H1 (cell line): ENCODE measurements around the gene PNPLA1. TPM values are rescaled to one million over a fixed set of nuclear protein-coding genes. Genes with fewer than 3 reads are reported as not detected.
A peak's percentile ranks its signal among the peaks of the same experiment; 100 is the strongest.

Source experiments
- CTCF ChIA-PET: fragments of 300-600 bp; sonication (Branson Sonifier 250); formaldehyde crosslinking; loops from one replicate; lab custom pipeline; 2021; ENCODE audit not compliant: partially characterized antibody; lab: Charles Lee
- POLR2A ChIA-PET: fragments of 300-600 bp; sonication (Branson Sonifier 250); formaldehyde crosslinking; loops from one replicate; lab custom pipeline; 2021; ENCODE audit warnings: inconsistent platforms; ENCODE audit not compliant: partially characterized antibody; lab: Charles Lee
- DNase-seq, 2 experiments: peaks; one replicate each; pipeline versions ENCODE4 v3.0.0 to v3.0.0-alpha.2; 2010 to 2022; ENCODE audit warnings: low spot score in 2 of 2, low read depth in 1 of 2, mixed read lengths in 1 of 2
- FAIRE-seq: peaks from 2 replicates; lab custom pipeline; 2011; peaks lifted over from hg19 to GRCh38; lab: Jason Lieb, UNC
- H2AFZ ChIP-seq: 2 replicates; pipeline ENCODE4 v1.8.1; 2012; ENCODE audit warnings: low read length, inconsistent platforms
- H2AK5ac ChIP-seq: 2 replicates; pipeline ENCODE4 v1.6.1; 2013; ENCODE audit warnings: low read depth, low read length
- H2BK120ac ChIP-seq: replicated peaks from 2 replicates; pipeline ENCODE3; 2013; ENCODE audit warnings: low read depth, low read length, inconsistent platforms
- H2BK12ac ChIP-seq: 2 replicates; pipeline ENCODE4 v1.6.1; 2013; ENCODE audit warnings: low read depth, low read length
- H2BK15ac ChIP-seq: 2 replicates; pipeline ENCODE4 v1.6.1; 2013; ENCODE audit warnings: low read length
- H2BK20ac ChIP-seq: 2 replicates; pipeline ENCODE4 v1.6.1; 2013; ENCODE audit warnings: low read length
- H2BK5ac ChIP-seq: 2 replicates; pipeline ENCODE4 v1.6.1; 2013; ENCODE audit warnings: low read depth, low read length
- H3K14ac ChIP-seq: 2 replicates; pipeline ENCODE4 v1.6.1; 2013; ENCODE audit warnings: inconsistent platforms; ENCODE audit not compliant: insufficient read length
- H3K18ac ChIP-seq: 2 replicates; pipeline ENCODE4 v1.6.1; 2013; ENCODE audit warnings: low read length; ENCODE audit errors: extremely low read depth
- H3K23ac ChIP-seq: 2 replicates; pipeline ENCODE4 v1.6.1; 2013; ENCODE audit warnings: inconsistent platforms; ENCODE audit not compliant: insufficient read length
- H3K23me2 ChIP-seq: 2 replicates; pipeline ENCODE4 v1.6.1; 2013; ENCODE audit warnings: low read depth, low read length
- H3K27ac ChIP-seq: 2 replicates; pipeline ENCODE4 v1.6.1; 2011; ENCODE audit warnings: low read depth, low read length, inconsistent platforms
- H3K27me3 ChIP-seq, 4 experiments: replicated peaks in 1 of 4; 1 replicate in 1 of 4; 2 replicates in 3 of 4; pipeline versions ENCODE4 v1.6.1 to v1.8.1; 2011 to 2013; ENCODE audit warnings: low read length in 3 of 4, mild to moderate bottlenecking in 3 of 4, inconsistent platforms in 2 of 4, mixed read lengths in 2 of 4, moderate library complexity in 1 of 4; ENCODE audit not compliant: control insufficient read depth in 3 of 4, insufficient read depth in 3 of 4; ENCODE audit errors: extremely low read depth in 1 of 4
- H3K36me3 ChIP-seq, 4 experiments: 2 replicates each; pipeline versions ENCODE4 v1.6.1 to v1.8.1; 2011 to 2013; ENCODE audit warnings: mild to moderate bottlenecking in 4 of 4, low read length in 3 of 4, moderate library complexity in 2 of 4, control low read depth in 1 of 4, inconsistent platforms in 1 of 4; ENCODE audit not compliant: insufficient read depth in 4 of 4, control insufficient read depth in 2 of 4
- H3K4ac ChIP-seq: replicated peaks from 2 replicates; pipeline ENCODE3; 2013; ENCODE audit warnings: low read length, low read depth, mixed read lengths, inconsistent platforms; ENCODE audit not compliant: insufficient read length
- H3K4me1 ChIP-seq, 4 experiments: replicated peaks in 1 of 4; 1 replicate in 1 of 4; 2 replicates in 3 of 4; pipeline versions ENCODE4 v1.6.1 to v1.8.1; 2011 to 2013; ENCODE audit warnings: low read length in 3 of 4, inconsistent platforms in 2 of 4, mixed read lengths in 1 of 4; ENCODE audit not compliant: insufficient read depth in 4 of 4, control insufficient read depth in 3 of 4
- H3K4me2 ChIP-seq, 2 experiments: 2 replicates each; pipeline versions ENCODE4 v1.6.1 to v1.8.1; 2011 to 2013; ENCODE audit warnings: low read depth in 2 of 2, low read length in 2 of 2, control low read depth in 1 of 2, inconsistent platforms in 1 of 2, mild to moderate bottlenecking in 1 of 2; ENCODE audit not compliant: insufficient read depth in 1 of 2
- H3K4me3 ChIP-seq, 4 experiments: fragments of 200-600, 300-600 bp in 1 of 4; sonication (generic), shearing (Covaris generic), sonication (Bioruptor Twin) in 1 of 4; 2 replicates each; pipeline versions ENCODE4 v1.5.1 to v1.8.1; 2011 to 2016; ENCODE audit warnings: low read length in 4 of 4, low read depth in 3 of 4, control low read depth in 2 of 4, inconsistent platforms in 2 of 4, mild to moderate bottlenecking in 2 of 4, mixed read lengths in 1 of 4, moderate library complexity in 1 of 4; ENCODE audit not compliant: insufficient read depth in 2 of 4; ENCODE audit errors: extremely low read depth in 1 of 4
- H3K56ac ChIP-seq: replicated peaks from 2 replicates; pipeline ENCODE3; 2013; ENCODE audit warnings: low read depth, mild to moderate bottlenecking, mixed read lengths, low read length, inconsistent platforms; ENCODE audit not compliant: insufficient read length
- H3K79me1 ChIP-seq: 2 replicates; pipeline ENCODE4 v1.6.1; 2013; ENCODE audit warnings: low read depth, low read length, control low read depth
- H3K79me2 ChIP-seq, 2 experiments: 2 replicates each; pipeline versions ENCODE4 v1.6.1 to v1.8.1; 2012 to 2013; ENCODE audit warnings: low read length in 2 of 2, mild to moderate bottlenecking in 2 of 2, inconsistent platforms in 1 of 2; ENCODE audit not compliant: insufficient read depth in 2 of 2, control insufficient read depth in 1 of 2
- H3K9ac ChIP-seq, 4 experiments: replicated peaks in 1 of 4; 1 replicate in 1 of 4; 2 replicates in 3 of 4; pipeline versions ENCODE4 v1.6.1 to v1.8.1; 2011 to 2013; ENCODE audit warnings: low read depth in 3 of 4, low read length in 3 of 4, control low read depth in 2 of 4, mild to moderate bottlenecking in 2 of 4, moderate library complexity in 2 of 4, inconsistent platforms in 1 of 4; ENCODE audit errors: extremely low read depth in 1 of 4
- H3K9me3 ChIP-seq, 2 experiments: 2 replicates each; pipeline versions ENCODE4 v1.6.1 to v1.8.1; 2012 to 2013; ENCODE audit warnings: mild to moderate bottlenecking in 2 of 2, moderate library complexity in 2 of 2, control low read depth in 1 of 2, inconsistent platforms in 1 of 2, low read depth in 1 of 2, low read length in 1 of 2, mixed read lengths in 1 of 2; ENCODE audit not compliant: insufficient read depth in 2 of 2
- H4K20me1 ChIP-seq, 2 experiments: replicated peaks in 1 of 2; 2 replicates each; pipeline versions ENCODE3 to v1.8.1; 2011 to 2013; ENCODE audit warnings: inconsistent platforms in 2 of 2, low read length in 2 of 2, mild to moderate bottlenecking in 1 of 2; ENCODE audit not compliant: insufficient read depth in 2 of 2, control insufficient read depth in 1 of 2
- H4K5ac ChIP-seq: 2 replicates; pipeline ENCODE4 v1.6.1; 2013; ENCODE audit warnings: low read length, low read depth, mixed read lengths, inconsistent platforms; ENCODE audit not compliant: insufficient read length
- H4K8ac ChIP-seq: 2 replicates; pipeline ENCODE4 v1.8.0; 2013; ENCODE audit warnings: mild to moderate bottlenecking, moderate library complexity, low read length, inconsistent platforms; ENCODE audit not compliant: insufficient read depth; ENCODE audit errors: extremely low read depth
- H4K91ac ChIP-seq: replicated peaks from 2 replicates; pipeline ENCODE3; 2013; ENCODE audit warnings: low read length, mixed read lengths, inconsistent platforms; ENCODE audit not compliant: insufficient read length
- JUN ChIP-seq: IDR thresholded peaks from 2 replicates; pipeline ENCODE4 v1.6.1; 2011; ENCODE audit warnings: low read depth, mild to moderate bottlenecking, improper control_type of control experiment, low read length
- KDM5A ChIP-seq: fragments of 200-600 bp; IDR thresholded peaks from 2 replicates; pipeline ENCODE4 v1.7.1; 2012; ENCODE audit warnings: mild to moderate bottlenecking, low read length, inconsistent platforms, mixed read lengths
- MAFK ChIP-seq: IDR thresholded peaks from 2 replicates; pipeline ENCODE4 v1.6.1; 2012; ENCODE audit warnings: low read depth, mild to moderate bottlenecking, improper control_type of control experiment, low read length
- NRF1 ChIP-seq: IDR thresholded peaks from 2 replicates; pipeline ENCODE4 v1.6.1; 2011; ENCODE audit warnings: mild to moderate bottlenecking, low read depth, low read length, improper control_type of control experiment
- PHF8 ChIP-seq: fragments of 200-600 bp; sonication (generic); conservative IDR thresholded peaks from 2 replicates; pipeline ENCODE4 v1.7.1; 2012; ENCODE audit warnings: low read depth, mild to moderate bottlenecking, inconsistent platforms, low read length, moderate library complexity
- RFX5 ChIP-seq: IDR thresholded peaks from 2 replicates; pipeline ENCODE4 v1.6.1; 2011; ENCODE audit warnings: low read depth, low read length, improper control_type of control experiment, borderline replicate concordance
- WGBS, 2 experiments: shearing (Covaris generic) in 1 of 2; methylation state at CpG; one replicate each; pipeline versions ENCODE4 v1.1.6 to v1.1.7; 2013 to 2015; ENCODE audit warnings: low lambda C conversion rate in 2 of 2, mixed read lengths in 2 of 2, inconsistent platforms in 1 of 2, low coverage in 1 of 2, missing lambda C conversion rate in 1 of 2; ENCODE audit not compliant: insufficient replicate concordance in 2 of 2, insufficient coverage in 1 of 2, insufficient read length in 1 of 2; ENCODE audit errors: extremely low coverage in 1 of 2, missing lambda C conversion rate in 1 of 2; 5-methylcytosine and 5-hydroxymethylcytosine counted together
- polyA plus RNA-seq, 7 experiments: library from polyadenylated mRNA; depleted of rRNA in 3 of 7; stranded (reverse) in 5 of 7; unstranded in 2 of 7; fragments of >200 nt in 5 of 7; fragments of 200-250 nt in 2 of 7; gene quantifications; 1 replicate in 5 of 7; 2 replicates in 1 of 7; 4 replicates in 1 of 7; pipeline versions ENCODE4 v1.2.1 to v1.2.3, GENCODE V29; 2011 to 2013; ENCODE audit warnings: missing spikeins in 2 of 7, mixed read lengths in 2 of 7
- total RNA-seq: library from RNA; stranded (reverse); fragmentation: NEBNext Ultra II Directional; extraction: Animal tissue kit (Norgen Biotek cat#: 25700); gene quantifications from 2 replicates; pipeline ENCODE4 v1.2.1, GENCODE V29; 2021

PNPLA1 gene
- total and polyA plus RNA-seq, 2 of the 8 experiments (the other 6 are each of a cell fraction or from before 2014, with no cell fraction given) = not detected

GRCh38 chr6:36346486-36347273 lies 76.8 kb downstream of the PNPLA1 start:
- Histone ChIP-seq H4K5ac (no peak overlapping the region), H4K8ac (0 out of 2 replicates have a peak overlapping the region, but pooled peaks have one; percentile 75), H3K23me2 (no peaks in the 10 kb centered on the region), H3K27me3 (no peaks in the 10 kb centered on the region), H3K27ac (no peak overlapping the region), H2AK5ac (no peak overlapping the region), H3K14ac (no peak overlapping the region), H2AFZ (no peak overlapping the region), H3K4me2 (no peak overlapping the region), H3K18ac (no peak overlapping the region), H3K4me1 (no peaks in the 10 kb centered on the region), H4K91ac (no peak overlapping the region), H2BK5ac (no peak overlapping the region), H2BK15ac (no peak overlapping the region), H3K9me3 (no peaks in the 10 kb centered on the region), H3K56ac (no peak overlapping the region), H3K23ac (no peak overlapping the region), H3K4ac (no peak overlapping the region), H3K4me3 (no peak overlapping the region), H3K36me3 (no peaks in the 10 kb centered on the region), H2BK20ac (no peak overlapping the region), H4K20me1 (no peaks in the 10 kb centered on the region), H3K79me1 (no peaks in the 10 kb centered on the region), H3K9ac (no peak overlapping the region), H3K79me2 (no peaks in the 10 kb centered on the region), H2BK120ac (no peak overlapping the region), H2BK12ac (no peak overlapping the region)
- DNase-seq (no peak), FAIRE-seq (no peak)
- TF ChIP-seq NRF1 (no peak), PHF8 (no peak), KDM5A (no peak), RFX5 (no peak), MAFK (no peak), JUN (no peak)
- POLR2A ChIA-PET = interaction anchor here (0.6 to 1.6 kb wide), 3 partner anchors 9 to 268 kb away, joined by 3 read pairs; no protein-coding TSS in a partner anchor
- 95% methylated on average over 20 of the region's 20 CpGs; no CpG with 5 or more reads in 1 of the 2 experiments for WGBS, 2 experiments
- CTCF ChIA-PET = interaction anchor here (0.6 to 4.0 kb wide), 7 partner anchors 13 to 779 kb away, joined by 3 to 47 read pairs (median 4); no protein-coding TSS in a partner anchor
